ENCODE results near the gene MXRA5.
"Not testable (repeated sequence)": the region's sequence is repeated elsewhere in the genome, so short reads cannot be mapped to it uniquely, and the experiment has no call there.

MXRA5 gene

DNA sequence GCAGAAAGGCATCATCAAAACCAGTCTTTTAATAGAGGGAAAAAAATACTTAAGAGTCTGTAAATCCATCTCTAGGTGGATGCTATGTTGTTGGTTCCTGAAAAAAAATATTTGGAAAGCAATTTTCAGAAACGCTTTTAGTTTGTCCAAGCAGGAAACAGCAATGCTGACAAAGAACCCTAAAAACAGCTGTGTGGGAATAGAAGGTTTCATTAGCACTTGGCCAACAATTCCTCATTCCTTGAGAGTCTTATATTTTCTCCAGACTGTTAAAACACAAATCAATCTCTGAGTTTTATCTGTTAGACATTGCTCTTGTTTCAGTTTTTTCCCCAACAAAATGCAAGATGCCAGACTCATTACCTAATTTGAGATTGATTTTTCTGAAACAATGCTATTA is 6.4 kb downstream of the MXRA5 start:
- no peak for FAIRE-seq

DNA sequence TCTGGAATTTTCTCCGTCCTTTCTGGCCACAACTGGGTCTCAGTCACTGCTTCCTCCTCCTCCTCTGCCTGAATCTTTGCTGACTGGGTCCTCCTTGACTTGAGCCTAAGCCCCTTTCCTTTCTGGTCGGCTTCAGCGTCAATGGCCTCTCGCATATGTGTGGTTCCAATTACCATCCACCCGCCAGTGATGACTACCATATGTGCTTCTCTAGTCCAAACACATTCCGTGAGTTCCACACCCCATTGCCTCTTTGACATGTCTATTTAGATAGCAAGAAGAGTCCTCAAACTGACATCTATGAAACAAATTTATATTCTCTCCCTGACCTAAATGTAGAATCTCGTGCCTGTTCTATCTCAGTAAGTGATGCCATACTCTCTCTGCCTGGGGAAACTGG is 19.8 kb downstream of the MXRA5 start:
- no peak for FAIRE-seq

DNA sequence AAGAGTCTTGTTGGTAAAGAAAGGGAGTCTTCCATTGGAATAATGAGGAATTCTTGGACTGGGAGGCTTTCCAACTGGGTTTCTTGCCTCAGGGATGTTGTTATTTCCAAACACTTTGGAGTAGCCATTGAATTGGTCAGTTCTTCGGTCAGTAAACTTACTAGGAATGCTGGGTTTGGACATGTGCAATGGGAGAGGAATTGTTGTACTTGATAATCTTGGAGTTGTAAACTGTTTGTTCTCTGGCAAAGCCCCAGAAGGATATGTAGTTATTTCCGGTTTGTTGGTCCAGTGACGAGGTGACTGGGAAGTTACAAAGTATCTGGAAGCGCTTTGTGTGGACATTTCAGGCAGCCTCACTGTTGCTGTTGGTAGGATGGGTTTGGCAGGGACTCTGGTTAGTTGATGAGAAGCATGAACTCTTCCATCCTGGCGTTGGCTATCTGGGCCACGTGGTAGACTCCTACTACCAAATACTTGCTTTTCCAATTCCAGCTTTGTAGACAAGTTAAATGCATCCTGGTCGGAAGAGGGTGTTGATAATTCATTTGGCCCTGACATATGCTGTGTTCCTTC is 25.9 kb downstream of the MXRA5 start:
- no peak for FAIRE-seq

DNA sequence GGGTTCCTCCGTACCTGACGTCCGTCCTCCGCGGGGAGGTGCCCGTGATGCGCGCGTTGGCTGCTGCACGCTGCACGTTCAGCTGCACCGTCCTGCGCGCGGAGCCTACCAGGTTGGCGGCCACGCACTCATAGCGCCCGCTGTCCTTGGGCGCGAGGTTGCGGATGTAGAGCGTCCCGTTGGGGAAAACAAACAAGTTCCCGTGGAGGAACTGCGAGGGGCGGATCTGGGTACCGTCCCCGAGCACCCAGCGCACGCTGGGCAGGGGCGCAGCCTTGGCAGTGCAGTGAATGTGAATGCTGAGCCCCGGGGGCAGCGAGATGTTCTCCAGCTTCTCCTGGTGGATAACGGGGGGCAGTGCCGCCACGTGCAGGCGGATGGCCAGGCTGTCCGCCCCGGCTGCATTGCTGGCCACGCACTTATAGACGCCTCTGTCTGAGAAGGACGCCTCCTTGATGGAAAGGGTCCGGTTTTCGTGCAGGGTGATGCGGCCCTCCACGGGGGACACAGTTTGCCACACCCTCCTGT is 29.2 kb downstream of the MXRA5 start:
- no peak for FAIRE-seq

DNA sequence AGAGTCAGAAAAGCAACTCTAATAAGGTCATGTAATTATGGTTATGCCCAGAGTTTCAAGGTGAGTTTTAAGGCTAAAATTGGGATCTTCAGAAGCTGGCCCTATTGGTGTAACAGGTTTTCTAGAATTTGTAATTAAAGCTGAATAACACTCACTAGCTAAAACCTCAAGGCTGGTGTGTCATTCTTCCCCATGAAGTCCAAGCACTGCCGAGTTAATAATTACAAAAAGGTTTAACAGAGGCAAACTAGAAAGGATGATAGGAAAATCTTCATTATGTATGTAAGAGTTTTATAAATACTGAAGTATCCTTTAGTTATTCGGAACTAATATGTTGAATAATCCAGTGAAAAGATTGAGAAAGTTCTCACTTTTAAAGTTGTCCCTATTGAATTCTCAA is 34.3 kb downstream of the MXRA5 start:
- FAIRE-seq = no peak

DNA sequence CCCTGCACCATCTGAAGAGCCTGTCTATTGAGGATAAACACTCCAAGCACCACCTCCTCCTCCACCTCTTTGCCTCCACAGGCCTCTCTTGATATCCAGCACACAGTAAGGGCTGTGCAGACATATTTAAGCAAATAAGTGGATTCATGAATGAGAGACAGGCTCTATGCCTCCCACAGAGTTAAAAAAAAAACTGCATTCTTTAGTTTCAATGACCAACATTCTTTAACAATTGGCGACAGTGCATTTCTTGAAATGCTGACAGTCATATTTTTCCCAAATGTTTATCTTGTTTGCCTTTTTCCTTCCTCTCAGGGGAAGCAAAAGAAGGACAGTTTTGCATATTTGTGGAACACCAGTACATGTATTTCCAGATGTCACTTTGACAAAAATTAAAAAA is 38.6 kb downstream of the MXRA5 start:
- no peak for FAIRE-seq

DNA sequence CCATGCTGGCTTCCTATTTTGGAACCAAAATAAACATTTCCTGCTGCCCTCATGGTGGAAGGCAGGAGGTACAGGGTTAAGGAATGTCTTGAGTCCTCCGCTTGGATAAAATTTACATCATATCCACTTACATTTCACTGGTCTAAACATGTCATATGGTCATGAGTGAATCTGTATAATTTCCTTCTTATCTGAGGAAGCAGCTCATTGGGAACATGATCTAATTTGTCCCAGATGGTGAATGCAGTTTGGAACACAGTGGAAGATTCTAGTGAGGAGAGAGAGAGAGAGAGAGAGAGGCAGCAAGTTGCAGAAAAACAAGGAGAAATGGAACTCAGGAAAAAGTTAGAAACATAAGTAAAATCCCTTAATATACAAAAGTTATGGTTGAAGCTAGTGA is 46.8 kb downstream of the MXRA5 start:
- no peak for FAIRE-seq

DNA sequence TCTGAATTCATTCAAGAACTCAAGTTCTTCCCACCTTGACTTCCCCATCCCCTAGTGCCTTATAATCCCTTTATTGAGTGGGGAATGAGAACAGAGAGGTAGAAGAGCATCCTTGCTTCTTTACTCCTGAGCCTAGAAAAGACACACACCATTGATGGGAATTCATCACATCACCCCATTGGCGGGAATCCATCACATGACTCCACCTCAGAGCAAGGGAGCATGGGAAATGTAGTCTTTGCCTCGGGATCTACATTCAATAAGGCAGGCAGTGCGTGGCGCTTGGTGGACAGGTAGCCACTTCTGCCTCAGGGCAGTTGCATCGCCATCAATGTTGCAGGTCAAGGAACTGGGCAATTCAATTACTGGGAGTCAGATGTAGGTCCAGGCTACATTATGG is 50.7 kb downstream of the MXRA5 start:
- FAIRE-seq = no peak

DNA sequence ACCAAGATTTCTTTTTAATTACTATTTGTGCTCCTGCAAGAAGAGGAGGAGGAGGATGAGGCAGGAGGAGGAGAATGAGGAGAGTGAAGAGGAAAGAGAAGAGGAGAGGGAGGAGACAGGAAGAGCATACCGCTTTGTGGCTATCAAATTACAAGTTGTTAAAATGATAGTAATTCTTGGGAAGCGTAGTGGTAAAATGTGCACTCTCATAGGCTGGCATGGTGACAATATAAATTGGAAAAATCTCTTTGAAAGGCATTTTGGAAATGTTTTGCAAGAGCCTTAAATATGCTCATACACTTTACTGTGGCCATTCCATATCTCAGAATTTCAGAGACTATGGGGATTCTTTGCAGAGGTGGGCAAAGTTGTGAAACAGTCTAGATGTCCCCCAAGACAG is 53.2 kb downstream of the MXRA5 start:
- FAIRE-seq = no peak

DNA sequence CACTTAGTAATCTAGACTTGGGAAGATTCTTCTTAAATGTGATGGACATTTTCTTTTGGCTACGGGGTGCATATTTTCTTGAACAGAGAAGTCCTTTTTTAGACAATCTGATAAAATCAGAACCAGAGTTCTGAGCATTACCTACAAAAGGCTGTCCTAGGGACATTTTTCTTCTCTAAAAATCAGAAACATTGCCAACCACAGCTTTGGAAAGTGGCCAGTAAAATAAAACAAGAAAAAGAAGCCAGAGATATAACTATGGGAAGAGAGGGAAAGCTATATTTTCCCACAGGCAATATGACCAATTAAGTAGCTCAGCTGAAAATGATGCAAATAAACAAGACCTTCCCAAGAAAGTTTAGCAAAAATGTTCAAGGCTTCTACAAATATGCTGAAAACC is 55.9 kb downstream of the MXRA5 start:
- FAIRE-seq = no peak

DNA sequence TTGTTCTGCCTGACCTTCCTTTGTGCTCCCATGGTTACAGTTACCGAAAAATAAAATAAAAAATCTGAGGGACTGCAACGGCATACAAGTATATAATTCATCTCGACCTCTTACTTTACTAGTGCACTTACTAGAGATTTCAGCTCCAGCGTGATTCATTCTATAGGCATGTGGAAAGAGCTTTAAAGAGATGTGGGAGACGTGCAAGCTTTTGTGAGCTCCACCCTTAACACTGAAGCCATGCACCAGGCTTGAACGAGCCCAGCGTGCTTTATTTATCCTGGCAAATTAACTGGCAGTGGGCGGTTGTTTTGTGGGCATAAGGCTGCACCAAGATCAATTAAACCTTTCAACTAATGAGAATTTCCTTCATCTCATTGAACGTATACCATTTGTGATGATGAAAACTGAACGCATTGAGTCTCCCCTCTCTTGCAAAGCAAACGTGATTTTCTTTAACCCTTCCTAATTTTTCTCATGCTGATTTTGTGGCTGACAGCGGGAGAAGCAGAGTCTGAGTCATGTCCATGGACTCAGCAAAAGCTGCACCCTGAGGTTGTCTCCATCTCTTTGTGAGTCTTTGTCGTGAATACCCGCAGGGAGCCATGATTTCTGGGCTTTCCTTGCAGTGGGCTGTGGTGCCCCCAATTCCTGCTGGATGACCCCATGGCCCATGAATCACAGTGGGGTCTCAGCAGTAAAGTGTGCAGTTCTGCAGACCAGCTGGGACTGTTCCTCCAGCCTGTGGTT is 60.1 kb downstream of the MXRA5 start:
- FAIRE-seq = no peak

DNA sequence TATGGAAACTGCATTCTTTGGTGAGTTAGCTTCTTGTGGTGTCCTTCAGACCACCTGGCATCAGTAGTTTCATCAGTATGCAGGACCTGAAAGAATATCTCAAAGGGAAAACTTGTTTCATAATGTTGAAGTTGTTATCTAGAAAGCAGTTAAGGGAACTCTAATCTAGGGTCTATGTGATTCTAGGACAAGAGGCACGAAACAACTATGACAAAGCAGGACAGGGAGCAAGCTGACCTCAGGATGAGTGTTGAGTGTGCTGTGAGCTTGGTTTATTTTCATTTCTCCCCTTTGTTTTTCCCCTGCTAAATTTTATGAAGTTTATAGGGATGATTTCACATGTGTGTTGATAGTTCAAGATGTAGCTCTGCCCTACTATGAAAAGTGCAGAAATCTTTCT is 65.7 kb downstream of the MXRA5 start:
- no peak for FAIRE-seq

DNA sequence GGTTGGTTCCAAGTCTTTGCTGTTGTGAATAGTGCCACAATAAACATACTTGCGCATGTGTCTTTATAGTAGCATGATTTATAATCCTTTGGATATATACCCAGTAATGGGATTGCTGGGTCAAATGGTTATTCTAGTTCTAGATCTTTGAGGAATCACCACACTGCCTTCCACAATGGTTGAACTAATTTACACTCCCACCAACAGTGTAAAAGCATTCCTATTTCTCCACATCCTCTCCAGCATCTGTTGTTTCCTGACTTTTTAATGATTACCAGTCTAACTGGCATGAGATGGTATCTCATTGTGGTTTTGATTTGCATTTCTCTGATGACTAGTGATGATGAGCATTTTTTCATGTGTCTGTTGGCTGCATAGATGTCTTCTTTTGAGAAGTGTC is 72.8 kb downstream of the MXRA5 start:
- FAIRE-seq = not testable (repeated sequence)

DNA sequence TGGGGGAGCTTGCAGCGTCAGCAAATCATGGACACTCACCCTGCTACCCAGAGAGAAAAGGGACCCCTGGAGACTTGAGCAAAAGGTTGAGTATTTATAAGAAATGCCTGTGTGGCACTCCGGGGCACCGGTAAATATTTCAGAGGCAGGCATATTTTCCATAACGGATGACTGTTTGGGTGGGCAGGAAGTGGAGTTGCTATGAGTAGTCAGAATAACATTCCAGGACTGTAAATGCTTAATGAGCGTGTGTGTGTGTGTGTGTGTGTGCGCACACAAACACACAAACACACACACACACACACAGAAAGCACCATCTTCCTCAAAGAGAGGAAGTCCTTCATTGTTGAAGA is 74.6 kb downstream of the MXRA5 start:
- FAIRE-seq = no peak

DNA sequence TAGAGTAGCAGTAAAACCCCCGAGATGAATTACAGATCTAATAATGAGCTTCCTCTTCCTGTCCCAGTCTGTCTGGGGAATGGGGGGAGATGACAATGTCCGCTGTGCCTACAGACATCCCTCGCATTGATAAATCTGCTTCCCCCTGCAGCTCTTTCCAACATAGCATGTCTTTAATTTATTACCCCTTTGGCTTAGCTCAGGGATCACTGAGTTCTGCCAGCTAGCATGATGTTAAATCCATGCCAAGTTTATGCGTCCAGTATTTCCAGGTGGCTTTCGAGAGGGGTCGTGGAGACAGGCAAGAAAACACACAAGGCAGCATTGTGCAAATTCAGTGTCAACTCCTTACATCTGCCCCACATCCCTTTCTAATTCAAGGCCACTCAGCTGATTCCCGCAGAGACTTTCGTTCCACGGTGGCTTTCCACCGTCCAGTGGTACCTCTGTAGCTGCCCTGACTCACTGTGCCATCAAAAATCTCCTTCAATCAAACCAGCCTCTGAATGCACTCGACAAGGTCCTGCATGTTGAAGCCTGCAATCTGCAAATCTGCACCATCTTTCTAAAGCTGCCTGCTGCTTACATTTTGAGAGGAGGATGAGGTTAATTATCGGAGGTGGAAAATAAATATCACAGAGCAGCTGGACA is 75.1 kb downstream of the MXRA5 start:
- no peak for FAIRE-seq

DNA sequence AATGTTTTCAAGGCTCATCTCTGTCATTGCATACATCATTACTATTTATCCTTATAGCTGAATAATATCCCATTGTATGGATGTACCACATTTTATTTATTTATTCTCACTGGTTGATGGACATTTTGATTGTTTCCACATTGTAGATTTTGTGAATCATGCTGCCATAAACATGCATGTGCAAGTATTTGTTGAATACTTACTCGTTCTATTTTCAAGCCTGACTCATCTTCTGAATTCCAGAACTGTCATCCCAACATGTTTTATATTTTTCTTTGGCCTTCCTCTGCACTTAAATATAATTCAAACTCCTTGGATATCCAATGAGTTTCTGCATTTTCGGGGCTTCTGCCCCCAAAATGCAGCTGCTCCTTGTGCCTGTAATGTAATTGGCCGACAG is 77.6 kb downstream of the MXRA5 start:
- no peak for FAIRE-seq

DNA sequence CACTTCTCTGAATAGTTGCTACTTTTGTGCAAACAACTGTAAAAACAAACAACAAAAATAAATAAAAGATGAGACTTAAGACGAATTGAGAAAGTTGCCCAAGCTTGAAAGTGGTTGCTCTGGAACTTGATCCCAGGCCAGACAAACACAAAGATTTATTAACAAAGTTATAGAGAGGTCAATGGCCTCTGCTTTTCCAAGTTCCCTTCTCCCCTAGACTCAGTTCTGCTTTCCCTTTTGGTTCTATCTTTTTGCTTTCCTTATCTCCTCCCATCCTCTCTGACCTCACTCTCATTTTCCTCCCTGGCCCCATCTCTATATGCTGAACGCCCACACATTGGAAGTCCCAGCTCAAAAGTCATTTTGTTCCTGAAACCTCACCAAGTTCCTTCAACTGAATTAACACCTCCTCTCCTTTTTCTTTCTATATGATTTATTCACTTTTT is 82.7 kb downstream of the MXRA5 start:
- no peak for FAIRE-seq

DNA sequence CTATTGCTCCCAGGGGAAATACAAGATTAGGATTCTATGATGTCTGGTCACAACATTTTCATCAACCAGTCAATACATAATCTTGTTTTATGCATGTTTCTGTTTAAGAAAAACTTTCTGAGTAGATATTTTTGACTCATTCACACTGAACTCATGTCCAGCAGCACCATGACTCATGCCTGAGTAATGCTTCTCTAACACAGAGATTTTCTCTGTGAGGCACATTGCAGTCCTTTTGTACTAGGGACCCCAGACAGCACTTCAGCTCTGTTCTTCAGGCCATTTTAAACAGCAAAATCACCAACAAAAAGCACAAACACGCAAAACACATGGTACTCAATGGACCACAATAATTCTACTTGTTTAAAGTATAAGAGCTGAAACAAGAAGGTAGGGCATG is 83.6 kb downstream of the MXRA5 start:
- FAIRE-seq = no peak
